GM12865 (cell line): ENCODE data around the gene PPFIBP1.

Experiments used
- DNase-seq: peaks from one replicate; pipeline ENCODE4 v3.0.0; 2010; ENCODE audit warnings: low read depth
- H3K4me3 ChIP-seq: 2 replicates; pipeline ENCODE4 v1.5.1; 2011; ENCODE audit warnings: mild to moderate bottlenecking, low read depth, low read length, control low read depth
- TF ChIP-seq, protein P1 (sequence below): IDR thresholded peaks from 2 replicates; pipeline ENCODE4 v1.5.1; 2011; ENCODE audit warnings: low read length, control low read depth, low read depth, inconsistent platforms; ENCODE audit not compliant: insufficient read depth; ENCODE audit errors: missing control alignments

The PPFIBP1 gene

DNA sequence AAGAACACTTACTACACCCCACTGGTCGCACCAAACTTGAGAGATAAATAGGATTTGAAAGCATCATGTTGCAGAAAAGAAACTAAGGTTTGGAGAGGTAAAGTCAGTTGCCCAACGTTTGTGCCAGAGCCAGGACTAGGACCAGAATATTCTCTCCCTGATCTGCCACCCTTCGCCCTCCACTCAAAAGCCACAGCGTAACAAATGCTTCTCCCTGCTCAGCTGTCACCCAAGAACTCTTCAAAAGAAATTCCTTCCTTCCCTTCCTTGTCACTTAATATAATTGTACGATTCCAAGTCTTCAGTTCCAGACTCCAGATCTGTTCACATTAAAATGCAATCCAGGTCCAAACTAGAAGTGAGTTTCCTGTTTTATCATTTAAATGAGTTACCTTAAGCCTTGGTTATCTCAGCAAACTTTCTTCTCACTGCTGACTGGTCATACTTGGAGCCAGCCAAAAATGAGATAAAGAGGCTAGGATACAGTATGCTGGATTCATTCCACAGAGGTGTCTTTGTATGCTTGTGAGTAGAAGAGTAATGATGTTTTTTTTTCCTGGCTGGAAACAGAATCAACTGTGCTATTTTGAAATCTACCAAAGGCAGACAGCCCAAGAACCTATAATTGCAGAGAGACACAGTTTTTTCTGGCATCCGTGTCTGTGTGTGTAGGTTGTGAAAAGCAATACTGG, 12.8 kb upstream of the PPFIBP1 start:
- DNase-seq = no peak
- no peak overlapping the region for H3K4me3 ChIP-seq
- TF ChIP-seq, protein P1, sequence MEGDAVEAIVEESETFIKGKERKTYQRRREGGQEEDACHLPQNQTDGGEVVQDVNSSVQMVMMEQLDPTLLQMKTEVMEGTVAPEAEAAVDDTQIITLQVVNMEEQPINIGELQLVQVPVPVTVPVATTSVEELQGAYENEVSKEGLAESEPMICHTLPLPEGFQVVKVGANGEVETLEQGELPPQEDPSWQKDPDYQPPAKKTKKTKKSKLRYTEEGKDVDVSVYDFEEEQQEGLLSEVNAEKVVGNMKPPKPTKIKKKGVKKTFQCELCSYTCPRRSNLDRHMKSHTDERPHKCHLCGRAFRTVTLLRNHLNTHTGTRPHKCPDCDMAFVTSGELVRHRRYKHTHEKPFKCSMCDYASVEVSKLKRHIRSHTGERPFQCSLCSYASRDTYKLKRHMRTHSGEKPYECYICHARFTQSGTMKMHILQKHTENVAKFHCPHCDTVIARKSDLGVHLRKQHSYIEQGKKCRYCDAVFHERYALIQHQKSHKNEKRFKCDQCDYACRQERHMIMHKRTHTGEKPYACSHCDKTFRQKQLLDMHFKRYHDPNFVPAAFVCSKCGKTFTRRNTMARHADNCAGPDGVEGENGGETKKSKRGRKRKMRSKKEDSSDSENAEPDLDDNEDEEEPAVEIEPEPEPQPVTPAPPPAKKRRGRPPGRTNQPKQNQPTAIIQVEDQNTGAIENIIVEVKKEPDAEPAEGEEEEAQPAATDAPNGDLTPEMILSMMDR = no peak

DNA sequence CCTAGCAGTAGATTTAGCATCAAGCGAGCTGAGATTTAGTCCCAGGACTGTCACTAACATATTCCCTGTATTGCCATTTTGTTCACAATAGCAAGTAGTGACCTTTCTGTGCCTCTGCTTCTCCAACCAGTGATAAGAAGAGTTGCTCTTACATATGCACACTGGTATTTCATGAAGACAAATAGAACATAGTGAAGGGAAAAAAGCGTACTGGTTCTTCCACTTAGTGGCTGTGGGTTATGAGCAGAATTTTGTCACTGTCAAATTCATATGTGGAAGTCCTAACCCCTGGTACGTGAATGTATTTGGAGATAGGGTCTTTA, 12.3 kb upstream of the PPFIBP1 start:
- H3K4me3 ChIP-seq = no peak overlapping the region
- TF ChIP-seq, protein P1 = no peak
- DNase-seq = no peak

DNA sequence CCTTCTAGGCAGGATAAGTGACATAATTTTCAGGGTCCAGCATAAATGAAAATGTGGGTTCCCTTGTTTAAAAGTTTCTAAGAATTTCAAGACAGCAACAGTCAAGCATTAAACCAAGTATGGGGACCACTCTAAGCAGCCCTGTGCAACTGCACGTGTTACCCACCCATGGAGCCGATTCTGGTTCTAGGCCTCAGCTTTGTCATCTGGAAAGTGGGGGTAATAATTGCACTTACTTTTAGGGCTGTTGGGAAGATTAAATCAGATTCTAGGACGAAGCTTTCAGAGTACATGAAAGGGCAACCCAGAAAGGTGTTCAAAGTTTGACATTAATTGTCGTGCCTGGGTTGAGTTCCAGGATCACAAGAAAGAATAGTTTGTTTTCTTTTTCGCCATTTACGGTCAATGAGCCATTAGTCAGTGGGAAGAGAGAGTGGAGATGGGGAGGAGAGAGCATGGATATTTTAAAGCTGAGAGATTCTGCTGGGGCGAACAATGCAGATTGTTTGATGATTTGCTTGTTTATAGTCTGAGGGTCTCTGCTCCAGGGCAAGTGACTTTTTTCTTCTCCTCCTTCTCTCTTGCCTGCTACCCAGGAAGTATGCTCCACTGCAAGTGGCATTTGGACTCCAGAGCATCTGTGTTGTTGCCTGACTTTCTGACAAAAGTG, 10.7 kb upstream of the PPFIBP1 start:
- no peak for DNase-seq
- no peak overlapping the region for H3K4me3 ChIP-seq
- TF ChIP-seq, protein P1 = no peak

DNA sequence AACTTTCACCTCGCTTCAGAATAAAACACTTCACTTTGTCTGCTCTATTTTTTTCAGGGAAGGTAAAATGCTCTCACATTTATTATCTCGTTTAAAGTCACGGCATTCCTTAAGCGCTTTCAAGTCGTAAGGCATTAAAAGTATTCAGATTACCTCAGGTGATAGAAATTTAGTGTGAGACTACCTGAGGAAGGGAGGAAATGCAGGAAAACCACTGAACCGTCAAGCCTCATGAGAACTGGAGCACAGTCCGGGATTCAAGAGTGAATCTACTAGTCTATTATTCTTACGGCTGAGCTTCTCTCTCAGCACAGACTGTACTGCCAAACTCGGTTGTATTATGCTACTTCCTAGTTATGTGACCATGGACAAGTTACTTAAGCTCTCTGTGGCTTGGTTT, 8.3 kb upstream of the PPFIBP1 start:
- TF ChIP-seq, protein P1 = no peak
- DNase-seq = no peak
- H3K4me3 ChIP-seq = no peak overlapping the region

DNA sequence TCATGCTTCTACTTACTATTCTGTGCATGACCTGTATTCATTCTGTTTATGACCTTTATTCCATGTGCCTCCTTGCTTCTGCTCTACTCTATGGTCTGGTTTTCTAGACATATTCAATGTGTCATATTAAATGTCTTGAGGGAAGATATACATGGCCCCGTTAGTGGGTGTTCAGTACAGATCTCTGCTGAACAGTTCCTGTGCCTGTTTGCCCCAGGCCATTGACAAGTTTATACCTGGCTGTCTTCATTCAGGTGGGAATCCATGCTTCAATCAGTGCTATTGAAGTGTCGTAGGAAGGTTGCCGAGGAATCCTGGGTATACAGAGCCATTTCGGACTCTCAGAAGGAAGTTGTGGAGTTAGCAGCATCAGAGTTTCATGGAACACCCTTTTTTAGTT, 7.4 kb upstream of the PPFIBP1 start:
- TF ChIP-seq, protein P1 = no peak
- DNase-seq = no peak
- H3K4me3 ChIP-seq = no peak overlapping the region

DNA sequence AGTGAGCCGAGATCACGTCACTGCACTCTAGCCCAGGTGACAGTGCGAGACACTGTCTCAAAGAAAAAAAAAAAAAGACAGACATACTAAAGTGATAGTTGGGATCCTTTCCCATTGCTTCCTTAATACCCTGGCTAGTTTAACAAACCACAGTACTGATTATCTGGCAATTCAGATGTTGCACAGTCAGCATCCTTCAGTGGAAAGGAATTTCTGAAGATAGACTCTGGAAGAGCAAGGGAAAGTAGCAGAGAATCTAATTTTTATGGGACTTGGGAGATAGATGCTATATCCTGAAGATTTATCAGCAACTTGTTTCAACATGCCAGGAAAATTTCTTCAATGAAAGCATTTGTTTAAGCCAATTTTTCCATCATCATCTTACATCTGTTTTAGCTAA, 6.5 kb upstream of the PPFIBP1 start:
- TF ChIP-seq, protein P1 = no peak
- DNase-seq = no peak
- H3K4me3 ChIP-seq = no peak overlapping the region
